Mammary epithelial cell (primary cell): Measurements from ENCODE around the gene PAWR.

Source experiments
- CTCF ChIP-seq, 2 donors: IDR thresholded peaks in 1 of 2; conservative IDR thresholded peaks in 1 of 2; 2 replicates each; pipeline ENCODE4 v1.5.1; 2011 to 2012; ENCODE audit warnings: inconsistent platforms in 2 of 2, low read length in 2 of 2, mild to moderate bottlenecking in 2 of 2, control low read depth in 1 of 2, low read depth in 1 of 2; ENCODE audit not compliant: insufficient read depth in 1 of 2; ENCODE audit errors: extremely low read depth in 1 of 2
- EZH2 ChIP-seq: IDR thresholded peaks from 2 replicates; pipeline ENCODE4 v1.6.1; 2012; ENCODE audit warnings: low read length, inconsistent platforms, borderline replicate concordance

DNA sequence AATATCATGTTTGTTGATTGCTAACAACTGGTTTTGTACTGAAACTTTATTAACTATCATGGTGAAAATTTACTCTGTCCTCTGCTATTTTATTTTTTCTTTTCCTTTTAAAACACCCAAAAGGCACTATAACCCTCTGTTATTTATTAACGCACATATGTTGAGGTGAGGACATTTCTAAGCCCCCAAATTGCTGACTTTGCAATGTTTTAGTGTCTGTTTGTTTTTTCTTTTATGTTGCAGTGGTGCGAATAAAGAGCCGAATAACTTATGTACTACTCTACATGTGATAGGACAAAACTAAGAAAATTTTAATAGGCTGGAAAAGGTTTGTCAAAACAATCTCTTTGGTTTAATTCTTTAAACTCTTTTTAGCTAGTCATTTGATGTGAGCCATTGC, 24.5 kb upstream of the PAWR start:
- TF ChIP-seq EZH2 (no peak), CTCF (conservative IDR thresholded peaks at IDR 0.05 in 1 of 2, IDR thresholded peaks at IDR 0.05 in 1 of 2; ENCODE audit: extremely low read depth in 1 of 2, insufficient read depth in 1 of 2, low read depth in 1 of 2, low read length in 2 of 2) (no peak)
